ENCODE measurements around the gene TLX2. TPM values are rescaled to one million over a fixed set of nuclear protein-coding genes. Genes with fewer than 3 reads are reported as not detected.
A peak's percentile ranks its signal among the peaks of the same experiment; 100 is the strongest.

Gene TLX2
- total and polyA plus RNA-seq, 2 of the 8 experiments (the other 6 are each of a cell fraction or from before 2014, with no cell fraction given): 0.06 to 0.17 TPM

- TF ChIP-seq, protein P1, sequence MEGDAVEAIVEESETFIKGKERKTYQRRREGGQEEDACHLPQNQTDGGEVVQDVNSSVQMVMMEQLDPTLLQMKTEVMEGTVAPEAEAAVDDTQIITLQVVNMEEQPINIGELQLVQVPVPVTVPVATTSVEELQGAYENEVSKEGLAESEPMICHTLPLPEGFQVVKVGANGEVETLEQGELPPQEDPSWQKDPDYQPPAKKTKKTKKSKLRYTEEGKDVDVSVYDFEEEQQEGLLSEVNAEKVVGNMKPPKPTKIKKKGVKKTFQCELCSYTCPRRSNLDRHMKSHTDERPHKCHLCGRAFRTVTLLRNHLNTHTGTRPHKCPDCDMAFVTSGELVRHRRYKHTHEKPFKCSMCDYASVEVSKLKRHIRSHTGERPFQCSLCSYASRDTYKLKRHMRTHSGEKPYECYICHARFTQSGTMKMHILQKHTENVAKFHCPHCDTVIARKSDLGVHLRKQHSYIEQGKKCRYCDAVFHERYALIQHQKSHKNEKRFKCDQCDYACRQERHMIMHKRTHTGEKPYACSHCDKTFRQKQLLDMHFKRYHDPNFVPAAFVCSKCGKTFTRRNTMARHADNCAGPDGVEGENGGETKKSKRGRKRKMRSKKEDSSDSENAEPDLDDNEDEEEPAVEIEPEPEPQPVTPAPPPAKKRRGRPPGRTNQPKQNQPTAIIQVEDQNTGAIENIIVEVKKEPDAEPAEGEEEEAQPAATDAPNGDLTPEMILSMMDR (IDR thresholded peaks at IDR 0.05; ENCODE audit: control extremely low read depth in 1 of 3, insufficient read depth in 1 of 3, low read depth in 1 of 3, low read length in 3 of 3): no peak
- TF ChIP-seq CTBP2 (IDR thresholded peaks at IDR 0.05; ENCODE audit: borderline replicate concordance, insufficient read depth, insufficient read length, low read length) (peak; percentile 29), EP300 (IDR thresholded peaks at IDR 0.05; ENCODE audit: borderline replicate concordance in 1 of 2, low read depth in 2 of 2, low read length in 2 of 2) (no peak), RXRA (IDR thresholded peaks at IDR 0.05; ENCODE audit: insufficient read depth, low read depth, low read length) (no peak), RNF2 (IDR thresholded peaks at IDR 0.05; ENCODE audit: borderline replicate concordance, low read depth, low read length, missing control alignments, poor library complexity, severe bottlenecking) (peak; percentile 100), BRCA1 (IDR thresholded peaks at IDR 0.05; ENCODE audit: low read depth, low read length) (no peak), KDM1A (IDR thresholded peaks at IDR 0.05; ENCODE audit: borderline replicate concordance, low read length) (no peak; the same call in 1 of the 2 replicates), RAD21 (IDR thresholded peaks at IDR 0.05 in 1 of 2, conservative IDR thresholded peaks at IDR 0.05 in 1 of 2; ENCODE audit: low read depth in 2 of 2, low read length in 2 of 2) (no peak), TBP (IDR thresholded peaks at IDR 0.05; ENCODE audit: low read depth, low read length) (no peak), TEAD4 (IDR thresholded peaks at IDR 0.05; ENCODE audit: low read depth, low read length) (no peak), EGR1 (IDR thresholded peaks at IDR 0.05; ENCODE audit: borderline replicate concordance, low read depth, low read length) (no peak), RFX5 (IDR thresholded peaks at IDR 0.05; ENCODE audit: borderline replicate concordance, low read depth, low read length) (no peak)
- TF ChIP-seq, protein P2, sequence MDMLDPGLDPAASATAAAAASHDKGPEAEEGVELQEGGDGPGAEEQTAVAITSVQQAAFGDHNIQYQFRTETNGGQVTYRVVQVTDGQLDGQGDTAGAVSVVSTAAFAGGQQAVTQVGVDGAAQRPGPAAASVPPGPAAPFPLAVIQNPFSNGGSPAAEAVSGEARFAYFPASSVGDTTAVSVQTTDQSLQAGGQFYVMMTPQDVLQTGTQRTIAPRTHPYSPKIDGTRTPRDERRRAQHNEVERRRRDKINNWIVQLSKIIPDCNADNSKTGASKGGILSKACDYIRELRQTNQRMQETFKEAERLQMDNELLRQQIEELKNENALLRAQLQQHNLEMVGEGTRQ (IDR thresholded peaks at IDR 0.05; ENCODE audit: low read length): no peak
- TF ChIP-seq, protein P3, sequence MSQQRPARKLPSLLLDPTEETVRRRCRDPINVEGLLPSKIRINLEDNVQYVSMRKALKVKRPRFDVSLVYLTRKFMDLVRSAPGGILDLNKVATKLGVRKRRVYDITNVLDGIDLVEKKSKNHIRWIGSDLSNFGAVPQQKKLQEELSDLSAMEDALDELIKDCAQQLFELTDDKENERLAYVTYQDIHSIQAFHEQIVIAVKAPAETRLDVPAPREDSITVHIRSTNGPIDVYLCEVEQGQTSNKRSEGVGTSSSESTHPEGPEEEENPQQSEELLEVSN (IDR thresholded peaks at IDR 0.05): peak; percentile 24; the same call in 1 of the 2 replicates
Measured at GRCh38 chr2:74513605-74514367, 464 bp upstream of the TLX2 start (continued).

Data from H1 (cell line).